Neuron (in vitro differentiated cells): ENCODE results near the gene CARD10.

ENCODE experiments used
- H2AFZ ChIP-seq: one replicate; pipeline ENCODE4 v1.6.1; 2013; ENCODE audit warnings: low read depth, mild to moderate bottlenecking, inconsistent platforms, low read length, moderate library complexity
- H3K27me3 ChIP-seq: one replicate; pipeline ENCODE4 v1.6.1; 2013; ENCODE audit warnings: low read length; ENCODE audit not compliant: insufficient read depth
- H3K36me3 ChIP-seq: one replicate; pipeline ENCODE4 v1.6.1; 2013; ENCODE audit warnings: low read length; ENCODE audit not compliant: insufficient read depth
- H3K4me1 ChIP-seq: one replicate; pipeline ENCODE4 v1.6.1; 2013; ENCODE audit warnings: low read length; ENCODE audit not compliant: insufficient read depth
- H3K4me3 ChIP-seq: 2 replicates; pipeline ENCODE4 v1.5.1; 2013; ENCODE audit warnings: mild to moderate bottlenecking, low read length, moderate library complexity
- H3K9me3 ChIP-seq: one replicate; pipeline ENCODE4 v1.6.1; 2013; ENCODE audit warnings: low read length

The CARD10 gene

GRCh38 chr22:37511395-37512104 is 7.7 kb downstream of the CARD10 start:
- H3K4me1 ChIP-seq = peaks cover 30% of the 10 kb centered on the region
- H3K4me3 ChIP-seq = no peak overlapping the region
- H2AFZ ChIP-seq = no peak overlapping the region
- no peaks in the 10 kb centered on the region for H3K27me3 ChIP-seq
- H3K36me3 ChIP-seq = no peaks in the 10 kb centered on the region
- no peaks in the 10 kb centered on the region for H3K9me3 ChIP-seq

- H3K4me1 ChIP-seq = peaks cover 30% of the 10 kb centered on the region
- H3K36me3 ChIP-seq = no peaks in the 10 kb centered on the region
- no peaks in the 10 kb centered on the region for H3K9me3 ChIP-seq
- no peaks in the 10 kb centered on the region for H3K27me3 ChIP-seq
- H3K4me3 ChIP-seq = no peak overlapping the region
- H2AFZ ChIP-seq = no peak overlapping the region
Measured at GRCh38 chr22:37510091-37510490, 9.1 kb downstream of the CARD10 start.

GRCh38 chr22:37509059-37509860 is 10.0 kb downstream of the CARD10 start:
- Histone ChIP-seq H3K36me3 (no peaks in the 10 kb centered on the region), H3K4me3 (no peak overlapping the region), H2AFZ (no peak overlapping the region), H3K27me3 (no peaks in the 10 kb centered on the region), H3K9me3 (no peaks in the 10 kb centered on the region), H3K4me1 (peaks cover 30% of the 10 kb centered on the region)

GRCh38 chr22:37508431-37508992 is 10.7 kb downstream of the CARD10 start:
- Histone ChIP-seq H3K36me3 (no peaks in the 10 kb centered on the region), H2AFZ (no peak overlapping the region), H3K9me3 (no peaks in the 10 kb centered on the region), H3K4me3 (no peak overlapping the region), H3K4me1 (peaks cover 29% of the 10 kb centered on the region), H3K27me3 (no peaks in the 10 kb centered on the region)

GRCh38 chr22:37507731-37508130 is 11.5 kb downstream of the CARD10 start:
- H3K4me3 ChIP-seq = no peak overlapping the region
- H3K27me3 ChIP-seq = no peaks in the 10 kb centered on the region
- no peak overlapping the region for H2AFZ ChIP-seq
- peaks cover 21% of the 10 kb centered on the region for H3K4me1 ChIP-seq
- no peaks in the 10 kb centered on the region for H3K9me3 ChIP-seq
- no peaks in the 10 kb centered on the region for H3K36me3 ChIP-seq

- no peaks in the 10 kb centered on the region for H3K36me3 ChIP-seq
- H3K4me1 ChIP-seq = peaks cover 18% of the 10 kb centered on the region
Measured at GRCh38 chr22:37505989-37506388, 13.2 kb downstream of the CARD10 start.

GRCh38 chr22:37505565-37505964 is 13.7 kb downstream of the CARD10 start:
- Histone ChIP-seq H3K27me3 (no peaks in the 10 kb centered on the region), H3K36me3 (no peaks in the 10 kb centered on the region), H2AFZ (no peak overlapping the region), H3K4me3 (no peak overlapping the region), H3K4me1 (peaks cover 18% of the 10 kb centered on the region), H3K9me3 (no peaks in the 10 kb centered on the region)

More at GRCh38 chr22:37505989-37506388, 13.2 kb downstream of the CARD10 start:
- Histone ChIP-seq H3K9me3 (no peaks in the 10 kb centered on the region), H2AFZ (no peak overlapping the region), H3K27me3 (no peaks in the 10 kb centered on the region), H3K4me3 (no peak overlapping the region)

GRCh38 chr22:37504964-37505363 is 14.3 kb downstream of the CARD10 start:
- H3K4me1 ChIP-seq = peaks cover 19% of the 10 kb centered on the region
- H2AFZ ChIP-seq = no peak overlapping the region
- no peak overlapping the region for H3K4me3 ChIP-seq
- no peaks in the 10 kb centered on the region for H3K36me3 ChIP-seq
- no peaks in the 10 kb centered on the region for H3K27me3 ChIP-seq
- no peaks in the 10 kb centered on the region for H3K9me3 ChIP-seq

GRCh38 chr22:37503850-37504249 is 15.4 kb downstream of the CARD10 start:
- Histone ChIP-seq H3K27me3 (no peaks in the 10 kb centered on the region), H3K36me3 (no peaks in the 10 kb centered on the region), H3K9me3 (no peaks in the 10 kb centered on the region), H3K4me1 (peaks cover 20% of the 10 kb centered on the region), H2AFZ (no peak overlapping the region), H3K4me3 (no peak overlapping the region)

- Histone ChIP-seq H3K36me3 (no peaks in the 10 kb centered on the region), H3K4me1 (peaks cover 21% of the 10 kb centered on the region), H3K4me3 (no peak overlapping the region), H3K9me3 (no peaks in the 10 kb centered on the region), H3K27me3 (no peaks in the 10 kb centered on the region), H2AFZ (no peak overlapping the region)
Measured at GRCh38 chr22:37503183-37503683, 16.0 kb downstream of the CARD10 start.

- Histone ChIP-seq H2AFZ (no peak overlapping the region), H3K4me3 (no peak overlapping the region), H3K4me1 (peaks cover 24% of the 10 kb centered on the region), H3K27me3 (no peaks in the 10 kb centered on the region), H3K36me3 (no peaks in the 10 kb centered on the region), H3K9me3 (no peaks in the 10 kb centered on the region)
Measured at GRCh38 chr22:37502342-37503182, 16.7 kb downstream of the CARD10 start.

- Histone ChIP-seq H3K4me1 (peaks cover 24% of the 10 kb centered on the region), H3K4me3 (no peak overlapping the region), H3K27me3 (no peaks in the 10 kb centered on the region), H2AFZ (no peak overlapping the region), H3K36me3 (no peaks in the 10 kb centered on the region), H3K9me3 (no peaks in the 10 kb centered on the region)
Measured at GRCh38 chr22:37501610-37502341, 17.4 kb downstream of the CARD10 start.
